SK-N-SH (cell line): Measurements from ENCODE around the gene LHX6. TPM values are rescaled to one million over a fixed set of nuclear protein-coding genes. Genes with fewer than 3 reads are reported as not detected.

Experiments
- CTCF ChIA-PET: fragments of 300-600, 350-600 bp; formaldehyde crosslinking; extraction: SDS; loops from one replicate; lab custom pipeline; 2021; lab: Yijun Ruan, JAX
- POLR2A ChIA-PET: fragments of 350-600 bp; sonication (Branson Sonifier 250); formaldehyde crosslinking; extraction: SDS; loops from one replicate; lab custom pipeline; 2020; ENCODE audit warnings: antibody characterized with exemption, inconsistent platforms; lab: Yijun Ruan, JAX
- DNase-seq: peaks from one replicate; pipeline ENCODE4 v3.0.0; 2012
- H2AFZ ChIP-seq: fragments of 200-600 bp; sonication (generic); 2 replicates; pipeline ENCODE4 v1.8.1; 2016; ENCODE audit warnings: antibody characterized with exemption, mild to moderate bottlenecking, low read depth
- H3F3A ChIP-seq: fragments of 200-600 bp; sonication (generic); replicated peaks from 2 replicates; pipeline ENCODE3; 2016; ENCODE audit warnings: antibody characterized with exemption, mild to moderate bottlenecking; ENCODE audit not compliant: insufficient read depth
- H3K27ac ChIP-seq, 2 experiments: fragments of 200-500 bp in 1 of 2; fragments of 200-600 bp in 1 of 2; sonication (Bioruptor generic) in 1 of 2; sonication (generic), shearing (Covaris generic) in 1 of 2; 2 replicates each; pipeline versions ENCODE4 v1.5.1 to v1.6.1; 2014 to 2016; ENCODE audit warnings: low read depth in 2 of 2, inconsistent platforms in 1 of 2, low read length in 1 of 2, mild to moderate bottlenecking in 1 of 2, mixed read lengths in 1 of 2
- H3K27me3 ChIP-seq: fragments of 200-600 bp; sonication (generic), shearing (Covaris generic); 2 replicates; pipeline ENCODE4 v1.6.1; 2016; ENCODE audit warnings: mixed run types; ENCODE audit not compliant: insufficient read depth
- H3K36me3 ChIP-seq, 2 experiments: fragments of 200-500 bp in 1 of 2; fragments of 200-600 bp in 1 of 2; sonication (Bioruptor generic) in 1 of 2; sonication (generic) in 1 of 2; replicated peaks in 1 of 2; 2 replicates each; pipeline versions ENCODE3 to v1.5.1; 2014 to 2016; ENCODE audit warnings: low read length in 1 of 2, mild to moderate bottlenecking in 1 of 2; ENCODE audit not compliant: insufficient read depth in 2 of 2, control insufficient read depth in 1 of 2
- H3K4me1 ChIP-seq, 2 experiments: fragments of 200-500 bp in 1 of 2; fragments of 200-600 bp in 1 of 2; sonication (Bioruptor generic) in 1 of 2; sonication (generic), shearing (Covaris generic) in 1 of 2; 2 replicates each; pipeline versions ENCODE4 v1.5.1 to v1.6.1; 2014 to 2016; ENCODE audit warnings: low read depth in 1 of 2, low read length in 1 of 2, mixed run types in 1 of 2; ENCODE audit not compliant: insufficient read depth in 2 of 2, control insufficient read depth in 1 of 2
- H3K4me2 ChIP-seq: fragments of 200-600 bp; sonication (generic), shearing (Covaris generic); 2 replicates; pipeline ENCODE4 v1.6.1; 2017; ENCODE audit warnings: mixed run types
- H3K4me3 ChIP-seq, 2 experiments: fragments of 200-500 bp in 1 of 2; fragments of 200-600 bp in 1 of 2; sonication (Bioruptor generic) in 1 of 2; sonication (generic), shearing (Covaris generic) in 1 of 2; 2 replicates each; pipeline versions ENCODE4 v1.5.1 to v1.8.1; 2014 to 2016; ENCODE audit warnings: low read depth in 2 of 2, inconsistent platforms in 1 of 2, low read length in 1 of 2, mild to moderate bottlenecking in 1 of 2, mixed read lengths in 1 of 2, moderate library complexity in 1 of 2
- H3K79me2 ChIP-seq: fragments of 200-600 bp; sonication (generic); 2 replicates; pipeline ENCODE4 v1.8.1; 2017; ENCODE audit warnings: mild to moderate bottlenecking; ENCODE audit not compliant: insufficient read depth
- H3K9ac ChIP-seq: fragments of 200-600 bp; sonication (generic); 2 replicates; pipeline ENCODE4 v1.6.1; 2017; ENCODE audit warnings: mixed run types
- H3K9me2 ChIP-seq: fragments of 200-600 bp; sonication (generic); 2 replicates; pipeline ENCODE4 v1.6.1; 2017; ENCODE audit warnings: mixed run types
- H3K9me3 ChIP-seq: fragments of 200-600 bp; sonication (generic); 2 replicates; pipeline ENCODE4 v1.6.1; 2017; ENCODE audit warnings: mixed run types, mild to moderate bottlenecking, moderate library complexity
- H4K20me1 ChIP-seq: fragments of 200-600 bp; sonication (generic); 2 replicates; pipeline ENCODE4 v1.6.1; 2017; ENCODE audit warnings: mild to moderate bottlenecking, mixed run types; ENCODE audit not compliant: insufficient read depth
- CHD2 ChIP-seq: fragments of 150-350 bp; IDR thresholded peaks from 2 replicates; pipeline ENCODE4 v1.6.1; 2018; ENCODE audit warnings: low read length; ENCODE audit not compliant: partially characterized antibody
- ELF1 ChIP-seq: IDR thresholded peaks from 2 replicates; pipeline ENCODE4 v1.4.0; 2012
- EP300 ChIP-seq, 2 experiments: IDR thresholded peaks; 2 replicates each; pipeline versions ENCODE4 v1.4.0 to v1.6.1; 2012; ENCODE audit warnings: borderline replicate concordance in 1 of 2, low read depth in 1 of 2, low read length in 1 of 2
- JUND ChIP-seq: IDR thresholded peaks from 2 replicates; pipeline ENCODE4 v1.4.0; 2012
- MAX ChIP-seq: IDR thresholded peaks from 2 replicates; pipeline ENCODE4 v1.4.0; 2012; ENCODE audit warnings: low read depth
- PBX3 ChIP-seq: IDR thresholded peaks from 2 replicates; pipeline ENCODE4; 2012
- RAD21 ChIP-seq: IDR thresholded peaks from 2 replicates; pipeline ENCODE4 v1.6.1; 2012; ENCODE audit warnings: mild to moderate bottlenecking, low read length
- RCOR1 ChIP-seq: fragments of 150-350 bp; IDR thresholded peaks from 2 replicates; pipeline ENCODE4 v1.6.1; 2017; ENCODE audit warnings: antibody characterized with exemption, low read length
- RXRA ChIP-seq: IDR thresholded peaks from 2 replicates; pipeline ENCODE4 v1.4.0; 2012; ENCODE audit warnings: low read depth, mild to moderate bottlenecking, borderline replicate concordance
- SIN3A ChIP-seq: IDR thresholded peaks from 2 replicates; pipeline ENCODE4 v1.6.1; 2012; ENCODE audit warnings: low read depth, mild to moderate bottlenecking, low read length, moderate library complexity, borderline replicate concordance
- SMC3 ChIP-seq: IDR thresholded peaks from 2 replicates; pipeline ENCODE4 v1.6.1; 2012; ENCODE audit warnings: low read depth, low read length, improper control_type of control experiment
- TAF1 ChIP-seq: IDR thresholded peaks from 2 replicates; pipeline ENCODE4 v1.6.1; 2012; ENCODE audit warnings: low read depth, mild to moderate bottlenecking, low read length, moderate library complexity, borderline replicate concordance
- TEAD4 ChIP-seq: IDR thresholded peaks from 2 replicates; pipeline ENCODE4 v1.4.0; 2012; ENCODE audit warnings: mild to moderate bottlenecking, borderline replicate concordance; ENCODE audit not compliant: insufficient read depth
- YY1 ChIP-seq: IDR thresholded peaks from 2 replicates; pipeline ENCODE4 v1.4.0; 2012; ENCODE audit warnings: low read depth, mild to moderate bottlenecking
- WGBS: methylation state at CpG from one replicate; pipeline ENCODE4 v1.1.6; 2017; ENCODE audit warnings: low lambda C conversion rate; 5-methylcytosine and 5-hydroxymethylcytosine counted together
- polyA plus RNA-seq, 3 experiments: library from polyadenylated mRNA; depleted of rRNA; stranded (reverse); fragments of >200 nt; gene quantifications; 2 replicates each; pipeline ENCODE4 v1.2.3, GENCODE V29; 2012

LHX6 gene
- polyA plus RNA-seq, 1 of the 3 experiments (the other 2 are of a cell fraction): 0.02 TPM

- ChIA-PET CTCF (interaction anchor here (0.9 kb wide), 1 partner anchor 67 kb away, joined by 3 read pairs; no protein-coding TSS in a partner anchor), POLR2A (no interaction called here)
- H3K9ac ChIP-seq: no peak overlapping the region
- no peaks in the 10 kb centered on the region for H4K20me1 ChIP-seq
- peaks cover 0 to 8% of the 10 kb centered on the region in 2 experiments; a peak in 1 of 4 replicates for H3K4me1 ChIP-seq
- H3K36me3 ChIP-seq: no peaks in the 10 kb centered on the region
- H3K79me2 ChIP-seq: no peaks in the 10 kb centered on the region
- peaks cover 4% of the 10 kb centered on the region; the same call in 1 of the 2 replicates for H3K27me3 ChIP-seq
- TF ChIP-seq CHD2: no peak
- no peaks in the 10 kb centered on the region for H3K9me2 ChIP-seq
- 92% methylated on average over 2 of the region's 11 CpGs for WGBS
- H2AFZ ChIP-seq: no peak overlapping the region
- no peaks in the 10 kb centered on the region for H3F3A ChIP-seq
- no peak overlapping the region for H3K4me2 ChIP-seq
- DNase-seq: no peak
- H3K9me3 ChIP-seq: no peaks in the 10 kb centered on the region
- no peak overlapping the region for H3K27ac ChIP-seq
- H3K4me3 ChIP-seq: no peak overlapping the region
These were observed 37.2 kb downstream of the LHX6 start for GRCh38 chr9:122191584-122191983.

- peaks cover 0 to 9% of the 10 kb centered on the region in 2 experiments; a peak in 1 of 4 replicates for H3K4me1 ChIP-seq
- H3K4me3 ChIP-seq: no peak overlapping the region
- WGBS: 74% methylated on average over 8 of the region's 12 CpGs
- no peaks in the 10 kb centered on the region for H3K36me3 ChIP-seq
- H3K79me2 ChIP-seq: no peaks in the 10 kb centered on the region
- ChIA-PET CTCF (interaction anchor here (0.9 to 1.0 kb wide), 2 partner anchors 32 to 66 kb away, joined by 3 read pairs; no protein-coding TSS in a partner anchor), POLR2A (interaction anchor here (0.6 kb wide), 1 partner anchor 31 kb away, joined by 3 read pairs; the partner anchor contains the start of genes MORN5 and NDUFA8)
- H3K27me3 ChIP-seq: peaks cover 4% of the 10 kb centered on the region; the same call in 1 of the 2 replicates
- H3K27ac ChIP-seq: no peak overlapping the region
- no peaks in the 10 kb centered on the region for H3K9me3 ChIP-seq
- H3K9ac ChIP-seq: no peak overlapping the region
- no peak overlapping the region for H3K4me2 ChIP-seq
- no peak for DNase-seq
- TF ChIP-seq EP300 (IDR thresholded peaks at IDR 0.05; ENCODE audit: borderline replicate concordance in 1 of 2, low read depth in 1 of 2, low read length in 1 of 2) (no peak), RCOR1 (no peak), ELF1 (no peak), SMC3 (no peak), TAF1 (no peak), JUND (no peak)
- H3K9me2 ChIP-seq: no peaks in the 10 kb centered on the region
- H4K20me1 ChIP-seq: no peaks in the 10 kb centered on the region
- no peak overlapping the region for H2AFZ ChIP-seq
- no peaks in the 10 kb centered on the region for H3F3A ChIP-seq
These were observed 38.0 kb downstream of the LHX6 start for GRCh38 chr9:122190597-122191381.

- TF ChIP-seq YY1 (no peak), SIN3A (no peak), MAX (no peak), PBX3 (no peak), TEAD4 (no peak), RXRA (no peak), RAD21 (no peak)
- H3K27me3 ChIP-seq: peaks cover 4% of the 10 kb centered on the region; the same call in 1 of the 2 replicates
- CTCF ChIA-PET: interaction anchor here (1.0 to 1.8 kb wide), 2 partner anchors 65 to 162 kb away, joined by 3 to 8 read pairs; no protein-coding TSS in a partner anchor
- no peak overlapping the region for H2AFZ ChIP-seq
- peaks cover 0 to 9% of the 10 kb centered on the region in 2 experiments; a peak in 1 of 4 replicates for H3K4me1 ChIP-seq
- POLR2A ChIA-PET: no interaction called here
- H3K4me2 ChIP-seq: no peak overlapping the region
- H3K36me3 ChIP-seq: no peaks in the 10 kb centered on the region
- no peaks in the 10 kb centered on the region for H4K20me1 ChIP-seq
- no peak overlapping the region for H3K9ac ChIP-seq
- no peaks in the 10 kb centered on the region for H3K9me2 ChIP-seq
- H3F3A ChIP-seq: no peaks in the 10 kb centered on the region
- no peak overlapping the region for H3K27ac ChIP-seq
- H3K79me2 ChIP-seq: no peaks in the 10 kb centered on the region
- 77% methylated on average over 5 of the region's 6 CpGs for WGBS
- H3K9me3 ChIP-seq: no peaks in the 10 kb centered on the region
- DNase-seq: no peak
- no peak overlapping the region for H3K4me3 ChIP-seq
These were observed 40.4 kb downstream of the LHX6 start for GRCh38 chr9:122188369-122188768.
